WTC11 (cell line): ENCODE results near the gene DCAF5.

Experiments
- AFF4 ChIP-seq: sonication (generic); formaldehyde crosslinking; IDR thresholded peaks from 2 replicates; pipeline ENCODE4 v1.8.1; 2023; ENCODE audit warnings: mild to moderate bottlenecking, missing genetic modification reagents, borderline replicate concordance
- ETV6 ChIP-seq: sonication (generic); formaldehyde crosslinking; IDR thresholded peaks from 2 replicates; pipeline ENCODE4 v1.8.1; 2022; ENCODE audit warnings: mild to moderate bottlenecking, missing genetic modification reagents
- SP1 ChIP-seq: sonication (generic); formaldehyde crosslinking; conservative IDR thresholded peaks from 2 replicates; pipeline ENCODE4 v1.8.1; 2022; ENCODE audit warnings: missing genetic modification reagents
- TCF7 ChIP-seq: sonication (generic); formaldehyde crosslinking; IDR thresholded peaks from 2 replicates; pipeline ENCODE4 v1.8.0; 2022; ENCODE audit warnings: mild to moderate bottlenecking, low read depth, missing genetic modification reagents, moderate library complexity
- TEAD4 ChIP-seq: sonication (generic); formaldehyde crosslinking; IDR thresholded peaks from 2 replicates; pipeline ENCODE4 v1.8.0; 2022; ENCODE audit warnings: mild to moderate bottlenecking, missing genetic modification reagents
- TF ChIP-seq, protein P1 (sequence below): fragments of 200-600 bp; IDR thresholded peaks from 2 replicates; pipeline ENCODE4 v1.8.0; 2022; ENCODE audit warnings: antibody characterized with exemption

GRCh38 chr14:69046476-69046860, 106.5 kb downstream of the DCAF5 start:
- TF ChIP-seq TEAD4 = no peak
- TF ChIP-seq, protein P1, sequence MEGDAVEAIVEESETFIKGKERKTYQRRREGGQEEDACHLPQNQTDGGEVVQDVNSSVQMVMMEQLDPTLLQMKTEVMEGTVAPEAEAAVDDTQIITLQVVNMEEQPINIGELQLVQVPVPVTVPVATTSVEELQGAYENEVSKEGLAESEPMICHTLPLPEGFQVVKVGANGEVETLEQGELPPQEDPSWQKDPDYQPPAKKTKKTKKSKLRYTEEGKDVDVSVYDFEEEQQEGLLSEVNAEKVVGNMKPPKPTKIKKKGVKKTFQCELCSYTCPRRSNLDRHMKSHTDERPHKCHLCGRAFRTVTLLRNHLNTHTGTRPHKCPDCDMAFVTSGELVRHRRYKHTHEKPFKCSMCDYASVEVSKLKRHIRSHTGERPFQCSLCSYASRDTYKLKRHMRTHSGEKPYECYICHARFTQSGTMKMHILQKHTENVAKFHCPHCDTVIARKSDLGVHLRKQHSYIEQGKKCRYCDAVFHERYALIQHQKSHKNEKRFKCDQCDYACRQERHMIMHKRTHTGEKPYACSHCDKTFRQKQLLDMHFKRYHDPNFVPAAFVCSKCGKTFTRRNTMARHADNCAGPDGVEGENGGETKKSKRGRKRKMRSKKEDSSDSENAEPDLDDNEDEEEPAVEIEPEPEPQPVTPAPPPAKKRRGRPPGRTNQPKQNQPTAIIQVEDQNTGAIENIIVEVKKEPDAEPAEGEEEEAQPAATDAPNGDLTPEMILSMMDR = no peak
- no peak for TF ChIP-seq SP1 (CRISPR knock-in tag)
- no peak for TF ChIP-seq TCF7
- TF ChIP-seq AFF4 (CRISPR knock-in tag) = no peak
- TF ChIP-seq ETV6 = no peak
